ENCODE data around the gene APC2.

The APC2 gene

GRCh38 chr19:1449467-1450442 lies at the start of gene APC2:
Gene APC2 (plus strand): TSS chr19:1450121. CDS start chr19:1453002, 2,881 bp downstream.
- H3K4me3 ChIP-seq (ENCODE audit: low read depth, low read length) = peak within 1 kb of the TSS; percentile 19
- no peaks in the 10 kb centered on the region for H3K9me3 ChIP-seq (ENCODE audit: severe bottlenecking)
- peak within 1 kb of the TSS; percentile 31; the same call in 1 of the 2 replicates for H3K27ac ChIP-seq
- no peak for TF ChIP-seq CTCF (IDR thresholded peaks at IDR 0.05; ENCODE audit: low read depth, low read length)
- H3K36me3 ChIP-seq = no peaks in the 10 kb centered on the region
- H3K27me3 ChIP-seq (ENCODE audit: insufficient read depth, low read depth, severe bottlenecking) = peaks cover 45% of the 10 kb centered on the region
- peak; percentile 80 for DNase-seq

- peak overlapping the region; percentile 84 for H3K27ac ChIP-seq
- no peak for TF ChIP-seq CTCF (IDR thresholded peaks at IDR 0.05; ENCODE audit: low read depth, low read length)
Measured at GRCh38 chr19:1400281-1401137, 49.4 kb upstream of the APC2 start.

GRCh38 chr19:1401138-1401888 lies 48.6 kb upstream of the APC2 start, which contains the start of gene GAMT:
Gene GAMT (minus strand): TSS chr19:1401542. CDS start chr19:1401476, 66 bp downstream.
- no peaks in the 10 kb centered on the region for H3K27me3 ChIP-seq (ENCODE audit: insufficient read depth, low read depth, severe bottlenecking)
- H3K9me3 ChIP-seq (ENCODE audit: severe bottlenecking) = no peaks in the 10 kb centered on the region
- H3K36me3 ChIP-seq = peaks cover 30% of the 10 kb centered on the region
- peak; percentile 62 for TF ChIP-seq CTCF (IDR thresholded peaks at IDR 0.05; ENCODE audit: low read depth, low read length)
- H3K4me3 ChIP-seq (ENCODE audit: low read depth, low read length) = peak within 1 kb of the TSS; percentile 94
- peak; percentile 69 for DNase-seq
- peak within 1 kb of the TSS; percentile 84 for H3K27ac ChIP-seq

More at GRCh38 chr19:1400281-1401137, 49.4 kb upstream of the APC2 start:
- peak overlapping the region; percentile 94 for H3K4me3 ChIP-seq (ENCODE audit: low read depth, low read length)
- H3K27me3 ChIP-seq (ENCODE audit: insufficient read depth, low read depth, severe bottlenecking) = no peaks in the 10 kb centered on the region
- no peaks in the 10 kb centered on the region for H3K9me3 ChIP-seq (ENCODE audit: severe bottlenecking)
- H3K36me3 ChIP-seq = peaks cover 32% of the 10 kb centered on the region
- peak; percentile 78 for DNase-seq

DNA sequence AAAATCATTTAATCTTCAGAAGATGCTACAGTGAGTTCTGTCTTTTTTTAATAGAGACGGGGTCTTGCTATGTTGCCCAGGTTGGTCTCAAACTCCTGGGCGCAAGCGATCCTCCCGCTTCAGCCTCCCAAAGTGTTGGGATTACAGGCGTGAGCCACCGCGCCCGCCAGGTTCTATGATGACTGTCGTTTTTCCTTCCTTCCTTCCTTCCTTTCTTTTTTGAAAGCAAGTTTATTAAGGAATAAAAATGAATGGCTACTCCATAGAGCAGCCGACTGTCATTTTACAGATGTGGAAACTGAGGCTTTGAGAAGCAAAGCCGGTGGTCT lies 48.1 kb upstream of the APC2 start:
- Histone ChIP-seq H3K9me3 (ENCODE audit: severe bottlenecking) (no peaks in the 10 kb centered on the region), H3K36me3 (peaks cover 30% of the 10 kb centered on the region), H3K4me3 (ENCODE audit: low read depth, low read length) (peak overlapping the region; percentile 94), H3K27me3 (ENCODE audit: insufficient read depth, low read depth, severe bottlenecking) (no peaks in the 10 kb centered on the region), H3K27ac (peak overlapping the region; percentile 84)
- TF ChIP-seq CTCF (IDR thresholded peaks at IDR 0.05; ENCODE audit: low read depth, low read length) = no peak
- no peak for DNase-seq

GRCh38 chr19:1402411-1403070 lies 47.4 kb upstream of the APC2 start:
- no peaks in the 10 kb centered on the region for H3K9me3 ChIP-seq (ENCODE audit: severe bottlenecking)
- no peak overlapping the region for H3K4me3 ChIP-seq (ENCODE audit: low read depth, low read length)
- no peak for DNase-seq
- no peak for TF ChIP-seq CTCF (IDR thresholded peaks at IDR 0.05; ENCODE audit: low read depth, low read length)
- no peak overlapping the region for H3K27ac ChIP-seq
- no peaks in the 10 kb centered on the region for H3K27me3 ChIP-seq (ENCODE audit: insufficient read depth, low read depth, severe bottlenecking)
- peaks cover 24% of the 10 kb centered on the region for H3K36me3 ChIP-seq

Measured in WERI-Rb-1 (cell line).